NCI-H1048 (cell line): ENCODE results near the gene PCP2.
A peak's percentile ranks its signal among the peaks of the same experiment; 100 is the strongest.

ENCODE experiments used
- DNase-seq: peaks from one replicate; lab custom pipeline; 2025; lab: John Stamatoyannopoulos, UW

The PCP2 gene

GRCh38 chr19:7633698-7634097 is at the start of gene PCP2:
TSS of gene PCP2 (minus strand) at chr19:7633719. CDS start at chr19:7633457, 262 bp downstream.
- DNase-seq, result no peak

DNA sequence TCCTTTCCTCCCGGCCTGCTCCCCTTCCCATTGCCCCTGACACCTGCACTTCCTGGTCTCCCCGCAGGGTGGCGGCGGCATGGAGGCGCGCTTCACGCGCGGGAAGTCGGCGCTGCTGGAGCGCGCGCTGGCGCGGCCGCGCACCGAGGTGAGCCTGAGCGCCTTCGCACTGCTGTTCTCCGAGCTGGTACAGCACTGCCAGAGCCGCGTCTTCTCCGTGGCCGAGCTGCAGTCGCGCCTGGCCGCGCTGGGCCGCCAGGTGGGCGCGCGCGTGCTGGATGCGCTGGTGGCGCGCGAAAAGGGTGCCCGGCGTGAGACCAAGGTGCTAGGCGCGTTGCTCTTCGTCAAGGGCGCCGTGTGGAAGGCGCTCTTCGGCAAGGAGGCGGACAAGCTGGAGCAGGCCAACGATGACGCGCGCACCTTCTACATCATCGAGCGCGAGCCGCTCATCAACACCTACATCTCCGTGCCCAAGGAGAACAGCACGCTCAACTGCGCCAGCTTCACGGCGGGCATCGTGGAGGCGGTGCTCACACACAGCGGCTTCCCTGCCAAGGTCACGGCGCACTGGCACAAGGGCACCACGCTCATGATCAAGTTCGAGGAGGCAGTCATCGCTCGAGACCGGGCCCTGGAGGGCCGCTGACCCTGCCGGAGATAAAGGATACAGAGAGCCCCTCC is 48.8 kb upstream of the PCP2 start:
- DNase-seq, result no peak

GRCh38 chr19:7681340-7682174 is 48.0 kb upstream of the PCP2 start:
- peak; percentile 60 for DNase-seq

DNA sequence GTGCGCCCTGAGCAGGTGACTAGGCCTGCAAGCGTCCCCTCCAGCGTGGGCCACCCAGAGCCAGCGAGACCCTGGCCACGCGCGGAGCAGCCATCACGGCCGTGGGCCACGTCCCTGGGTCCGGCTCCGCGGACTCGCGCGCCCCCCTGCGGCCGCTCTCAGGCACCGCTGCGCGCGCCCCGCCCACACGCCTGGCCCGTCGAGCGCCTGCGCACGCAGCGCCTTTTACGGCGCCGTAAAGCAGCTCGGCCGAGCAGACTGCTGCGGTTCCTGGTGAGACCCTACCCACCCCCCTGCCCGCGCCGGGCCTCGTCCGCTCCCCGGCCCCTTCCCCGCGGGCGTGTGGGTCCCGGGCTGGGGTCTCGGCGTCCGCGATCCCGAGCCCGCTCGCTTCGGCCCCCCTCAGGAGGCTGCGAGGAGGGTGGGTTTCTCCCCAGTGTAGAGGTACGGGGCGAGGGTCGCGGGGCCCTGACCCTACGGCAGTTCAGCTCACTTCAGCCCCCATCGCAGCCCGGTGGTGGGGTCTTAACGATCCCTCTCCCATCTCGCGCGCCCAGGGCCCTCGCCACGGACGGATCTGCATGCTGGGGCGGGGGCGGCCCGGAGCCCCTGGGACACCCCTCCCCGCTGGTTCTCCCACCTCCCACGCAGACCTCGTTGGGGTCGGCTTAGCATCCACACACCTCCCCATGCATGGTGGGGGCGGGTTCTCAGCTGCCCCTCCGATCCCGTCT is 47.3 kb upstream of the PCP2 start, which contains the start of gene TRAPPC5:
TSS of gene TRAPPC5 (plus strand) at position 228 of the 734 bp plus-strand sequence. CDS start 1,421 bp downstream, outside the sequence.
- peak; percentile 73 for DNase-seq

GRCh38 chr19:7679771-7680605 is 46.5 kb upstream of the PCP2 start:
- no peak for DNase-seq

DNA sequence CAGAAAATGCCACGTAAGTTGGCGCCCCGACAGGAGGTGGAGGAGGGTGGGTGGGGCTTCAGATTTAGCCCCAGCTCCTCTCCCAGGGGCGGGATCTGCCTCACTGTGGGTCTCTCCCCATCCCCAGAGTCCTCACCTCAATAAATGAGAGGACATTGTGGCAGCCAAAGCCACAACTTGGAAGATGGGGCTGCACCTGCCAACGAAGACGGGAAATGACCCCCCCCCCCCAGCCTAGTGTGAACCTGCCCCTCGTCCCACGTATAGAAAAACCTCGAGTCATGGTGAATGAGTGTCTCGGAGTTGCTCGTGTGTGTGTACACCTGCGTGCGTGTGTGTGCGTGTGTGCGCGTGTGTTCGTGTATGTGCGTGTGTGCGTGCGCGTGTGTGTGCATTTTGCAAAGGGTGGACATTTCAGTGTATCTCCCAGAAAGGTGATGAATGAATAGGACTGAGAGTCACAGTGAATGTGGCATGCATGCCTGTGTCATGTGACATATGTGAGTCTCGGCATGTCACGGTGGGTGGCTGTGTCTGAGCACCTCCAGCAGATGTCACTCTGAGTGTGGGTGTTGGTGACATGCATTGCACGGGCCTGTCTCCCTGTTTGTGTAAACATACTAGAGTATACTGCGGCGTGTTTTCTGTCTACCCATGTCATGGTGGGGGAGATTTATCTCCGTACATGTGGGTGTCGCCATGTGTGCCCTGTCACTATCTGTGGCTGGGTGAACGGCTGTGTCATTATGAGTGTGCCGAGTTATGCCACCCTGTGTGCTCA is 45.6 kb upstream of the PCP2 start:
- no peak for DNase-seq

- no peak for DNase-seq
These were observed 44.3 kb upstream of the PCP2 start for GRCh38 chr19:7677669-7678311.

DNA sequence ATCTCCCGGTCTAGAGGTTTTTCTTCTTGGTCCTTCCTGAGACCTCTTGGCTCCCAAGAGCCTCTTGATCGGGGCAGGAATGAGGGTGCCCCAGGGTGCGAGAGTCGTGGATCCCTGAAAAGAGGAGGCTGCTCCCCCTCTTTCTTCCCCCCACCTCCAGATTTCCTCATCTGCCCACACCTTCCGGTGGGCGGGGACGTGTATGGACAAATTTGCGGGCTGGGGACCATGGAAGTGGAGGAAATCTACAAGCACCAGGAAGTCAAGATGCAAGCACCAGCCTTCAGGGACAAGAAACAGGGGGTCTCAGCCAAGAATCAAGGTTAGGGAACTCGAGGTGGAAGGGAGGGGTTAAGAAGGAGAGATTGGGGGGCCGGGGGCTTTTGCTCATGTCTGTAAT is 43.3 kb upstream of the PCP2 start, which contains the start of gene MCEMP1:
TSS of gene MCEMP1 (plus strand) at position 237 of the 400 bp plus-strand sequence. CDS start at position 268, 31 bp downstream.
- no peak for DNase-seq

DNA sequence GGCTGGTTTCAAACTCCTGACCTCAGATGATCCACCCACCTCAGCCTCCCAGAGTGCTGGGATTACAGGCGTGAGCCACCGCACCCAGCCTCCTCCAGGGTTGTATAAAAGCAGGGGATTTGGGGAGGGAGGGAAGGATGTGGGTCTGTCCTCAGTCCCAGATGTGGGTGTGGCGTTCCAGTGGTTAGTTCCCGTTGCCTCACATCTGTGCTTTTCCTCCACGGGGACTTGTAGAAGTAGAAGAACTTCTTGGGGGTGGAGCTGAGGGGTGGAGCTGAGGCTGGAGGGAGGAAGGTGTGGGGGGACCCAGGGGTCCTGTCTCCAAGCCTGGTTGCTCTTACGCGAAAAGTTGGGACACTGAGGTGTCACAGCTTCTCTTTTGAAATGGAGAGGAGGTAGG is 42.9 kb upstream of the PCP2 start:
- no peak for DNase-seq

DNA sequence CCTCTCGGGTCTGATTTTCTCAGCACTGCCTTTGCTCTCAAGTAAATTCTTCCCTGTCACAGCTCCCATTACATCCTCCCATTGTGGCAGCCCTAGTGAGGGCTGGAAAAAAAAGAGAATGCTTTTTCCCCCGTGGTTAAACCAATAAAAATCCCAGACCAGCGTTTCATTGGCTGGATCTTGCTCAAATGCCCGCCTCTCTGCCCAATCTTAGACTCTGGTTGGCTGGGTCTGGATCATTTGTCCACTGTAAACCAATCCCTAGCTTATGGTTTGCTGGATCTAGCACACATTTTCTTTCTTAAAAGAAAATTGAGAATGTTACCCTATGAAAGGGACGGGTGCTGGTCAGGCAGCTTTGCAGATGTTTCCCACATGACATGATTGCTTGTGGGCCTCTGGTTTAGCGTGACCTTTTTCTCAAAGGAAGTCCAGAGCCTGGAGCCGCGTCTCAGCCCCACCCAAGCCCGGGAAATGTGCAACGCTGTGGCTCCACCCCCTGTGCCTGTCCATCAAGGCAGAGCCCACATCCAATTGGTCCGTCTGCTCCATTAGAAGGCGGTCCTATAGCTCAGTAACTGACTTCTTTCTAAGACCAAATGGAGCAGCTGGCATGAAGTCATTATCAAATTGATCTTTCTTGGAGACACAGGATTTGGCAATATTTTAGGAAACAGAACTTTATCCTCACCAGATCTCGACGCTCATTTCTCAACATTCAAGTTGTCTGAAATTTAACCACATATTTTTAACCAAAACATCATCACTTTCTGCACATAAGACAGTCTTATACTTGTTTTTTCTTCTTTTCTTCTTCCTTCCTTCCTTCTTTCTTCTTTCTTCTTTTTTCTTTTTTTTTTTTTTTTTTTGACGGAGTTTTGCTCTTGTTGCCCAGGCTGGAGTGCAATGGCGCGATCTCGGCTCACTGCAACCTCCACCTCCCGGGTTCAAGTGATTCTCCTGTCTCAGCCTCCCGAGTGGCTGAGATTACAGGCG is 40.8 kb upstream of the PCP2 start:
- peak; percentile 34 for DNase-seq

- DNase-seq, result no peak
These were observed 39.0 kb upstream of the PCP2 start for GRCh38 chr19:7672522-7672921.

DNA sequence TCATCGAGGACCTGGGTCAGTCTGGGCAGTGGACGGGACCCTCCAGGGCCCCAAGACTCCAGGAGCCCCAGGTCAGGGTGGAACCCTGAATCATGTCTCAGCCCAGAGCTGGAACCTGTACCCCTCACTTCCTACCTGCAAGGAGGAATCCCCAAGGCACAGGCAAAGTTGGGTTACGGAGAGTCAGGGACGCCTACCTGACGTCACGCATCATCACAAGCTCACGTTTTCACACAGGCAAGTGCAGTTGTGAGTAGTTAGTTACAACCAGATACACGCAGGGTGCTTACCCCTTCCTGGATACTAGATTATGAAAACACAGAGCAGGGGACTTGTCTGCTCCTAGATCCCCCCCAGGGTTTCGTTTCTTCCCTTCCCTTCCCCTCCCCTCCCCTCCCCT is 37.3 kb upstream of the PCP2 start:
- no peak for DNase-seq

GRCh38 chr19:7670150-7670783 is 36.7 kb upstream of the PCP2 start:
- no peak for DNase-seq

DNA sequence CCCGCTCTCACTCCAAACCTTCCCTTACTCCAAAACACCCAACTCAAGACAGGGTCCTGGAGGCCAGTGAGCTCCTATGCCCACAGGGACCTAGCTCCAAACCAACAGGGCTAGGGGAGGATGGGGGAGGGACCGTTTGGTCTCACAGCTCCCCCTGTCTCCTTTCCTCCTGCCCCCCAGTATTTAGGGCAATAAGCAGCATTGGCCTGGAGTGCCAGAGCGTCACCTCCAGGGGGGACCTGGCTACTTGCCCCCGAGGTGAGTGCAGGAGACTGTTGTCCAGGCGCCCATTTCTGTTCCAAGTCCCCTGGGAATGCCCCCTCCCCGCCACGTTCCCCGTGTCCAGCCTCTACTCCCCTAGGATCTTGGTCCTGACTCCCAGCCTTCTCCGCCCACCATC is 36.1 kb upstream of the PCP2 start:
- DNase-seq, result no peak

- DNase-seq, result no peak
These were observed 35.3 kb upstream of the PCP2 start, which contains the start of gene RETN for GRCh38 chr19:7668842-7669241. TSS of gene RETN (plus strand) at chr19:7669049. CDS start at chr19:7669327, 278 bp downstream.

DNA sequence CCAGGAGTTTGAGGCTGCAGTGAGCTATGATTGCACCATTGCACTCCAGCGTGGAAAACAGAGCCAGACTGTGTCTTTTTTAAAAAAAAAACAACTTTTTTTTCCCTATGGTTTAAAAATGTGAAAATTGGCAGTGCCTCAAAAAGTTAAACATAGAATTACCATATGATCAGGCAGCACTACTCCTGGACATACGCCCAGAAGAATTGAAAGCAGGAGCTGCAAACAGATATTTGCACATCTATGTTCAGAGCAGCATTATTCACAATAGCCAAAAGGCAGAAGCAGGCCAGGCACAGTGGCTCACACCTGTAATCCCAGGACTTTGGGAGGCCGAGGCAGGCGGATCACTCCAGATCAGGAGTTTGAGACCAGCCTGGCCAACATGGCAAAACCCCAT is 31.6 kb upstream of the PCP2 start:
- no peak for DNase-seq

- DNase-seq, result no peak
These were observed 30.2 kb upstream of the PCP2 start for GRCh38 chr19:7663706-7664105.

DNA sequence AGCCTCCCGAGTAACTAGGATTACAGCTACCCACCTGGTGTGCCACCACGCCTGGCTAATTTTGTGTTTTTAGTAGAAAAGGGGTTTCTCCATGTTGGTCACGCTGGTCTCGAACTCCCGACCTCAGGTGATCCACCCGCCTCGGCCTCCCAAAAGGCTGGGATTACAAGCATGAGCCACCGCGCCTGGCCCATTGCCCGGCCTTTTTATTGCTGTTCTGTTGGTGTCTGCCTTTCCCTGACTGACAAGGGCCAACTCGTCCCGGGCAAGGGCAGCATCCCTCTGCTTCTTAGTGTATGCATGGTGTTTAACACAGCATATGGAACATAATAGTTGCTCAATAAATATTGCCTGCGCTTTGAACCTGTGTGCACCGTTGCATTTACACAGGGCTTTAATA is 29.1 kb upstream of the PCP2 start:
- DNase-seq, result no peak
